HEK293 (cell line): Measurements from ENCODE around the gene SEMA4F.
A peak's percentile ranks its signal among the peaks of the same experiment; 100 is the strongest.

Experiments used
- CTCF ChIA-PET: fragments of 350-600 bp; formaldehyde crosslinking; extraction: SDS; loops from one replicate; lab custom pipeline; 2021; ENCODE audit warnings: antibody characterized with exemption; lab: Yijun Ruan, JAX
- POLR2A ChIA-PET: fragments of 300-600 bp; formaldehyde crosslinking; extraction: SDS; loops from one replicate; lab custom pipeline; 2020; ENCODE audit warnings: antibody characterized with exemption, inconsistent platforms; lab: Yijun Ruan, JAX
- H3K27ac ChIP-seq: fragments of 200-500 bp; sonication (Bioruptor generic); 2 replicates; pipeline ENCODE4 v1.5.1; 2014; ENCODE audit warnings: low read depth, low read length, control low read depth, inconsistent platforms; ENCODE audit errors: extremely low read depth
- H3K36me3 ChIP-seq, 2 experiments: fragments of 200-500 bp in 1 of 2; sonication (Bioruptor generic) in 1 of 2; 1 replicate in 1 of 2; 2 replicates in 1 of 2; pipeline ENCODE4 v1.5.1; 2014 to 2017; ENCODE audit warnings: inconsistent platforms in 2 of 2, low read length in 2 of 2; ENCODE audit not compliant: control insufficient read depth in 2 of 2, insufficient read depth in 1 of 2
- H3K4me1 ChIP-seq: fragments of 200-500 bp; sonication (Bioruptor generic); 2 replicates; pipeline ENCODE4 v1.5.1; 2014; ENCODE audit warnings: mild to moderate bottlenecking, low read length, inconsistent platforms; ENCODE audit not compliant: control insufficient read depth, insufficient read depth
- H3K4me3 ChIP-seq: 2 replicates; pipeline ENCODE4 v1.5.1; 2011; ENCODE audit warnings: low read depth, mild to moderate bottlenecking, control low read depth, low read length, moderate library complexity
- H3K9me3 ChIP-seq: fragments of 200-500 bp; sonication (Bioruptor generic); 2 replicates; pipeline ENCODE4 v1.5.1; 2014; ENCODE audit warnings: low read depth, low read length, inconsistent platforms; ENCODE audit not compliant: control insufficient read depth, insufficient read depth
- HOXD13 ChIP-seq: sonication (generic); formaldehyde crosslinking; IDR thresholded peaks from 2 replicates; pipeline ENCODE4 v1.8.0; 2022; ENCODE audit warnings: missing genetic modification reagents, borderline replicate concordance
- KLF10 ChIP-seq: fragments of 450-650 bp; IDR thresholded peaks from 2 replicates; pipeline ENCODE4 v1.5.1; 2018; ENCODE audit warnings: missing biosample characterization, mild to moderate bottlenecking, missing genetic modification characterization
- KLF7 ChIP-seq: fragments of 450-650 bp; formaldehyde crosslinking; IDR thresholded peaks from 2 replicates; pipeline ENCODE4 v1.5.1; 2016; ENCODE audit warnings: missing biosample characterization, missing genetic modification characterization, borderline replicate concordance
- OVOL3 ChIP-seq: fragments of 450-650 bp; formaldehyde crosslinking; IDR thresholded peaks from 2 replicates; pipeline ENCODE4 v1.5.1; 2016; ENCODE audit warnings: missing biosample characterization, missing genetic modification characterization
- SALL2 ChIP-seq: fragments of 450-650 bp; formaldehyde crosslinking; IDR thresholded peaks from 2 replicates; pipeline ENCODE4 v1.5.0; 2017; ENCODE audit warnings: missing biosample characterization, mild to moderate bottlenecking, missing genetic modification characterization, borderline replicate concordance
- ZNF112 ChIP-seq: fragments of 450-650 bp; formaldehyde crosslinking; IDR thresholded peaks from 2 replicates; pipeline ENCODE4 v1.5.0; 2017; ENCODE audit warnings: missing biosample characterization, missing genetic modification characterization
- ZNF350 ChIP-seq: fragments of 450-650 bp; formaldehyde crosslinking; IDR thresholded peaks from 2 replicates; pipeline ENCODE4 v1.5.0; 2017; ENCODE audit warnings: missing biosample characterization, mild to moderate bottlenecking, missing genetic modification characterization
- ZNF423 ChIP-seq: fragments of 450-650 bp; formaldehyde crosslinking; IDR thresholded peaks from 2 replicates; pipeline ENCODE4 v1.5.1; 2016; ENCODE audit warnings: missing biosample characterization, missing genetic modification characterization
- ZNF624 ChIP-seq: fragments of 450-650 bp; formaldehyde crosslinking; IDR thresholded peaks from 2 replicates; pipeline ENCODE4 v1.5.1; 2017; ENCODE audit warnings: missing biosample characterization, missing genetic modification characterization
- ZNF629 ChIP-seq: fragments of 450-650 bp; formaldehyde crosslinking; IDR thresholded peaks from 2 replicates; pipeline ENCODE4 v1.5.1; 2017; ENCODE audit warnings: missing biosample characterization, missing genetic modification characterization
- ZNF830 ChIP-seq: fragments of 450-650 bp; IDR thresholded peaks from 2 replicates; pipeline ENCODE4 v1.5.0; 2018; ENCODE audit warnings: missing biosample characterization, missing genetic modification characterization, low read depth, mild to moderate bottlenecking, moderate library complexity
- ZXDB ChIP-seq: fragments of 450-650 bp; formaldehyde crosslinking; IDR thresholded peaks from 2 replicates; pipeline ENCODE4 v1.5.1; 2016; ENCODE audit warnings: missing biosample characterization, missing genetic modification characterization
- TF ChIP-seq, protein P1 (sequence below): fragments of 450-650 bp; formaldehyde crosslinking; IDR thresholded peaks from 2 replicates; pipeline ENCODE4 v1.5.1; 2016; ENCODE audit warnings: missing biosample characterization, missing genetic modification characterization
- TF ChIP-seq, protein P2 (sequence below): fragments of 450-650 bp; formaldehyde crosslinking; IDR thresholded peaks from 2 replicates; pipeline ENCODE4 v1.5.1; 2016; ENCODE audit warnings: missing biosample characterization, missing genetic modification characterization
- TF ChIP-seq, protein P3 (sequence below): fragments of 450-650 bp; formaldehyde crosslinking; IDR thresholded peaks from 2 replicates; pipeline ENCODE4 v1.5.1; 2016; ENCODE audit warnings: missing biosample characterization, missing genetic modification characterization
- TF ChIP-seq, protein P4 (sequence below): IDR thresholded peaks from 2 replicates; pipeline ENCODE4 v1.6.1; 2011; ENCODE audit warnings: mild to moderate bottlenecking, low read depth, low read length, borderline replicate concordance

Gene SEMA4F

DNA sequence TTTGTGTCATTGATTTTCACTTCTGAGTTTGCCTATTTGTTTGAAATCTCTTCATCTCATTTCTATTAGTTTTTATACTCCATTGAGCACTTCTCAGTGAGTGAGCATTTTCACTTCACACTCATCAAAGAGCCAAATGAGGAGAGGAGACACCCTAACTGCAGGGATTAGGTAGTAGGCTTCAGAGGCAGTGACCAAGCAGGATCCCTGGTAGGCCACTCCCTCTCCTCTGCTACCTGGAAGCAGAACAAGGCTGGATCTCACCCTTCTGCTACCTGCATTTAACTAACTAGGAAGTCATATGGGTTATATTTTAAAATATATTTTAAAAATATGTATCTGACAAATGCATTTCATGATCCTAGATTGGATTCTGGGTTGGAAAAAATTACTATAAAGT is 52.7 kb downstream of the SEMA4F start (continued):
- TF ChIP-seq, protein P1, sequence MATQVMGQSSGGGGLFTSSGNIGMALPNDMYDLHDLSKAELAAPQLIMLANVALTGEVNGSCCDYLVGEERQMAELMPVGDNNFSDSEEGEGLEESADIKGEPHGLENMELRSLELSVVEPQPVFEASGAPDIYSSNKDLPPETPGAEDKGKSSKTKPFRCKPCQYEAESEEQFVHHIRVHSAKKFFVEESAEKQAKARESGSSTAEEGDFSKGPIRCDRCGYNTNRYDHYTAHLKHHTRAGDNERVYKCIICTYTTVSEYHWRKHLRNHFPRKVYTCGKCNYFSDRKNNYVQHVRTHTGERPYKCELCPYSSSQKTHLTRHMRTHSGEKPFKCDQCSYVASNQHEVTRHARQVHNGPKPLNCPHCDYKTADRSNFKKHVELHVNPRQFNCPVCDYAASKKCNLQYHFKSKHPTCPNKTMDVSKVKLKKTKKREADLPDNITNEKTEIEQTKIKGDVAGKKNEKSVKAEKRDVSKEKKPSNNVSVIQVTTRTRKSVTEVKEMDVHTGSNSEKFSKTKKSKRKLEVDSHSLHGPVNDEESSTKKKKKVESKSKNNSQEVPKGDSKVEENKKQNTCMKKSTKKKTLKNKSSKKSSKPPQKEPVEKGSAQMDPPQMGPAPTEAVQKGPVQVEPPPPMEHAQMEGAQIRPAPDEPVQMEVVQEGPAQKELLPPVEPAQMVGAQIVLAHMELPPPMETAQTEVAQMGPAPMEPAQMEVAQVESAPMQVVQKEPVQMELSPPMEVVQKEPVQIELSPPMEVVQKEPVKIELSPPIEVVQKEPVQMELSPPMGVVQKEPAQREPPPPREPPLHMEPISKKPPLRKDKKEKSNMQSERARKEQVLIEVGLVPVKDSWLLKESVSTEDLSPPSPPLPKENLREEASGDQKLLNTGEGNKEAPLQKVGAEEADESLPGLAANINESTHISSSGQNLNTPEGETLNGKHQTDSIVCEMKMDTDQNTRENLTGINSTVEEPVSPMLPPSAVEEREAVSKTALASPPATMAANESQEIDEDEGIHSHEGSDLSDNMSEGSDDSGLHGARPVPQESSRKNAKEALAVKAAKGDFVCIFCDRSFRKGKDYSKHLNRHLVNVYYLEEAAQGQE (tag by site-specific recombination) = no peak
- no peak for TF ChIP-seq KLF10 (tag by site-specific recombination)

DNA sequence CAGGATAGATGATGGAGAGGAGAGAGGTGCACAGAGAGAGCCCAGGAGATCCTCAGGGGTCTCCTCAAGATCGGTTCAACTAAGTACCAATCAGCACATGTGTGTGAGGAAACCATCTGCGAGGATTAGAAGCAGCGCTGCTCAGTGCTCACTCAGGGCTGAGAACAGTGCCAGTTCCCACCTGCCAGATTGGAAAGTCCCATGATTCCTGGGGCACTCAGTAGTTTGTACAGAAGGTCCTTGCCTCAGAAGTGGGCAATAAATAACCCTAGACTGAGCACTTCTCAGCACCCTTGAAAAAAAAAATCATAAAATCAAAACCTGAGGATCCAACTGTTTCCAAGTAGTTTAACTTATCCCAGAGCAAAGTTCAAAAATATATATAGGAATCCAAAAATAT is 53.8 kb downstream of the SEMA4F start:
- Histone ChIP-seq H3K36me3 (no peaks in the 10 kb centered on the region), H3K27ac (no peak overlapping the region), H3K4me1 (no peaks in the 10 kb centered on the region), H3K4me3 (no peak overlapping the region), H3K9me3 (no peaks in the 10 kb centered on the region)
- ChIA-PET POLR2A (no interaction called here), CTCF (interaction anchor here (2.2 kb wide), 1 partner anchor 16 kb away, joined by 5 read pairs; no protein-coding TSS in a partner anchor)
- TF ChIP-seq SALL2 (no peak), OVOL3 (tag by site-specific recombination) (no peak), ZXDB (no peak), ZNF830 (tag by site-specific recombination) (no peak), KLF7 (tag by site-specific recombination) (no peak), HOXD13 (CRISPR knock-in tag) (no peak)
- TF ChIP-seq, protein P2, sequence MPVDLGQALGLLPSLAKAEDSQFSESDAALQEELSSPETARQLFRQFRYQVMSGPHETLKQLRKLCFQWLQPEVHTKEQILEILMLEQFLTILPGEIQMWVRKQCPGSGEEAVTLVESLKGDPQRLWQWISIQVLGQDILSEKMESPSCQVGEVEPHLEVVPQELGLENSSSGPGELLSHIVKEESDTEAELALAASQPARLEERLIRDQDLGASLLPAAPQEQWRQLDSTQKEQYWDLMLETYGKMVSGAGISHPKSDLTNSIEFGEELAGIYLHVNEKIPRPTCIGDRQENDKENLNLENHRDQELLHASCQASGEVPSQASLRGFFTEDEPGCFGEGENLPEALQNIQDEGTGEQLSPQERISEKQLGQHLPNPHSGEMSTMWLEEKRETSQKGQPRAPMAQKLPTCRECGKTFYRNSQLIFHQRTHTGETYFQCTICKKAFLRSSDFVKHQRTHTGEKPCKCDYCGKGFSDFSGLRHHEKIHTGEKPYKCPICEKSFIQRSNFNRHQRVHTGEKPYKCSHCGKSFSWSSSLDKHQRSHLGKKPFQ (tag by site-specific recombination) = 0 out of 2 replicates have a peak, but pooled peaks have one; percentile 33
- TF ChIP-seq, protein P3, sequence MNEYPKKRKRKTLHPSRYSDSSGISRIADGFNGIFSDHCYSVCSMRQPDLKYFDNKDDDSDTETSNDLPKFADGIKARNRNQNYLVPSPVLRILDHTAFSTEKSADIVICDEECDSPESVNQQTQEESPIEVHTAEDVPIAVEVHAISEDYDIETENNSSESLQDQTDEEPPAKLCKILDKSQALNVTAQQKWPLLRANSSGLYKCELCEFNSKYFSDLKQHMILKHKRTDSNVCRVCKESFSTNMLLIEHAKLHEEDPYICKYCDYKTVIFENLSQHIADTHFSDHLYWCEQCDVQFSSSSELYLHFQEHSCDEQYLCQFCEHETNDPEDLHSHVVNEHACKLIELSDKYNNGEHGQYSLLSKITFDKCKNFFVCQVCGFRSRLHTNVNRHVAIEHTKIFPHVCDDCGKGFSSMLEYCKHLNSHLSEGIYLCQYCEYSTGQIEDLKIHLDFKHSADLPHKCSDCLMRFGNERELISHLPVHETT (tag by site-specific recombination) = no peak

DNA sequence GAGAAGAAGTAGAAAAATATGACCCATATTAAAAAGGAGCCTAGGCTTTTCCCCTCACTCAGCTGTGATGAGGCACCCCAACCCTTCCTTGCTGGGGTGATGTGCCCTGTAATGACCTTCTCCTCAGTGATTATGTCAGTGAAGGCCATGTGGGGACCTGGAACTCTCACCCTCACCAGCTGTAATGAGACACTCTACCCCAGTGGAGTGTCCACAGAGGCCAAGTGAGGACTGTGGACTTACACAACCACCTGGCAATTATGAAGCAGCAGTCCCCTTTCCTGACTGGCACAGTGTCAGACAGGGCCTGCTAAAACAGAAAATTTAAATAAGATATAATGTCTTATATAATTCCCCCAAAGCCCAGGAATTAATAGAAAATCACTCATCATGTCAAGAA is 54.2 kb downstream of the SEMA4F start:
- POLR2A ChIA-PET = no interaction called here
- Histone ChIP-seq H3K36me3 (no peaks in the 10 kb centered on the region), H3K4me3 (no peak overlapping the region), H3K27ac (no peak overlapping the region), H3K4me1 (no peaks in the 10 kb centered on the region), H3K9me3 (no peaks in the 10 kb centered on the region)
- CTCF ChIA-PET = interaction anchor here (1.1 to 2.2 kb wide), 3 partner anchors 17 to 168 kb away, joined by 3 to 7 read pairs (median 5); no protein-coding TSS in a partner anchor
- TF ChIP-seq ZNF624 (tag by site-specific recombination) (no peak), ZNF629 (tag by site-specific recombination) (no peak), ZNF112 (tag by site-specific recombination) (no peak), ZNF350 (no peak), ZNF423 (tag by site-specific recombination) (no peak)
- TF ChIP-seq, protein P4, sequence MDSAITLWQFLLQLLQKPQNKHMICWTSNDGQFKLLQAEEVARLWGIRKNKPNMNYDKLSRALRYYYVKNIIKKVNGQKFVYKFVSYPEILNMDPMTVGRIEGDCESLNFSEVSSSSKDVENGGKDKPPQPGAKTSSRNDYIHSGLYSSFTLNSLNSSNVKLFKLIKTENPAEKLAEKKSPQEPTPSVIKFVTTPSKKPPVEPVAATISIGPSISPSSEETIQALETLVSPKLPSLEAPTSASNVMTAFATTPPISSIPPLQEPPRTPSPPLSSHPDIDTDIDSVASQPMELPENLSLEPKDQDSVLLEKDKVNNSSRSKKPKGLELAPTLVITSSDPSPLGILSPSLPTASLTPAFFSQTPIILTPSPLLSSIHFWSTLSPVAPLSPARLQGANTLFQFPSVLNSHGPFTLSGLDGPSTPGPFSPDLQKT = no peak
